SHP77 (cell line): ENCODE results near the gene C3orf70.

Experiments used
- DNase-seq, 2 experiments: peaks; one replicate each; lab custom pipeline; 2025; lab: John Stamatoyannopoulos, UW

Gene C3orf70

DNA sequence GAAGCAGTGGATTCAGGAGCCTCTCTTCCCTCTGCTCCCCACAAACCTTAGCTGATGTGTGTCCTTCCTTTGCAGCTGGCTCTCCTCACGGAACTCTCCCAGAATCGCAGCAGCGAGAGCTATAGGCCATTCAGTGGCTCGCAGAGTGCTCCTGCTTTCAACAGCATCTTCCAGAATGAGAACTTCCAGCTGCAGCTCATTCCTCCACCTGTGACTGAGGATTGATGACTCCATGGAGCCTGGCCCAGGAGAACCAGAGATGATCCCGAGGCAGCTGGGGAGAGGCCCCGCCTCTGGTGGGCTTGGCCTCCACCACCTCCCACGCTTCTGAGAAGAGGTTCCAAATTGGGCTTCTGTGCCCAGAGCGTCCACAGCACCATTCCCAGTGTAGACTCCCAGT lies 101.1 kb downstream of the C3orf70 start:
- DNase-seq: no peak

DNA sequence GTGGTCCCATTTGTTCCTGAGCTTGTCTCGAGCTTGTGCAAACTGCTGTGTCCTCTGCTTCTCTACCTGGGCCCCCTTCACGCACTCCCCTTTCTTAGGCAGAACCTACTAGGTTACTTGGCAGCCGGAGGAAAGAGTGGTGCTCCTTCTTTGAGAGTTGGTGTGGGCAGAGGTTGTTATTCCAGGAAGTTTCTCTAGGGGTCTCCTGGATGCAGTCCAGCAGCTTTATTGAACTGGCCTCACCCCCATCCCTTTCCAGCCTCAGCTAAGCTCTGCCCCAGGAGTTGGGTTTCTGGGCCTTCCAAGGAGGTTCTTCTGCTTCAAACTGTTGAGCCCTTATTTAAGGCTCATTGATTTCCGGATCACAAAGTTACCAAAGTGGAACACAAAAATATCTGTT lies 103.2 kb downstream of the C3orf70 start:
- DNase-seq: no peak

DNA sequence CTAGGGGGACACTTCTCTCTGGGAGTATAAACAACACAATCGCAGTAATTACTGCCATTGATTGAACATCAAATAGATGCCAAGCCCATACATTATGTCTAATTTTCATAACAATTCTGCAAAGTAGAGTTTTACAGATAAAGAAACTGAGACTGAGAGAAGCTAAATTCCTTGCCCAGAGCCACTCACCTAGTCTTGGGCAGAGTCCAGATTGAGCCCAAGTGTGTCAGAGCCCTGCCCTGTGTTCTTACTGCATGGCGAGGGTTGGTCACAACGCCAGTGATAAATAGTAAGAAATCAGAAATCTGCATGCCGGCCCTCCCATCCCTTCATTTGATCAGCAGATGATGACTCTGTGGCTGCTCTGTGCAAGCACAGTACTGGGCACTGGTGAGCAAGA lies 106.3 kb downstream of the C3orf70 start:
- no peak for DNase-seq

DNA sequence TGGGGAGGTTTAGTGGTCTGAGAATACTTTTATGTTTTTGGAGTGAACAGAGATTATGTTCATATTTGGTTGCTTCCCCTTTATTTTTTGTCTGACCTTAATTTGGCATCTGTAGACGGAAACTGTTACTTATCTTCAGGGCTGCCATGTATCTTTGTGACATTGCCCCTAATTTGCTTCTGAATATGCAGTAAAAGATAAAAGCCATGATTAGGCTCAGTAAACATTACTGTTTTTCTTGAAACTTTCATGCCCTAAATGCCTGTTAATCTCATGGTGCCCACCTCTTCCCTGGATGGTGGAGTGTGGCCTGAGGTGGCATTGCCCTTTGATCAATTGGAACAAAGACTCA lies 106.7 kb downstream of the C3orf70 start:
- no peak for DNase-seq

DNA sequence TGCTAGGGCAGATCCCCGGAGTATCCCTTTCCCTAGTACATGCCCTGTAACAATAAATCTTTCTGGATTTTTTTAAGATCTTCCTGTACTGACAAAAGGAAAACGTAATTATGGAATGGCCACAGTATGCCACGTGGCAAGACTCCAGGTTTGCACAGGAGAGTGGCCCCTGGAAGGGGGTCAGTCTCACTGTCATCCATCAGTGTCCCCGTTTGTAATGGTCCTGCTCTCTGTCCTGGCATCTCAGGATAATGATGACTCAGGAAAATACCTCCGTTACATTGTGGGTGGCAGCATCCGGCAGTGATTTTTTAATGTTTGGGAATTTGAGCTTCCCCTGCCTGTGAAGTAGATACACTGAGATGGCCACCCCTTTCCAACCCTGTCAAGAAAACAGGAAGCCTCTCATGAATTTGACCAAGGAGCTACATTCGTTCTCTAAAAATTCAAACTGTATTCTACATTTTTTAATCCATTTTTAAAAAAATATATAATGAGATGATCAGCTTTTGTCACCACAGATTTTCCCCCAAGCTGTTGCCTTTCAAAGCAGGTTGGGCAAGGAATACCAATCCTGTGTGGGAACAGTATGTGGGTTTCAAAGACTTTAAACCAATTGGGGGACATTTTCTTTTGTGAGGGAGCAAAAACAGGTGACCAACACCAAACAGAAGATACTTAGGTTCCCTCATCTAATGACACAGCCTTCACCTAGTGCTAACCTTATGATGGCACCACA lies 110.4 kb downstream of the C3orf70 start:
- DNase-seq: no peak

DNA sequence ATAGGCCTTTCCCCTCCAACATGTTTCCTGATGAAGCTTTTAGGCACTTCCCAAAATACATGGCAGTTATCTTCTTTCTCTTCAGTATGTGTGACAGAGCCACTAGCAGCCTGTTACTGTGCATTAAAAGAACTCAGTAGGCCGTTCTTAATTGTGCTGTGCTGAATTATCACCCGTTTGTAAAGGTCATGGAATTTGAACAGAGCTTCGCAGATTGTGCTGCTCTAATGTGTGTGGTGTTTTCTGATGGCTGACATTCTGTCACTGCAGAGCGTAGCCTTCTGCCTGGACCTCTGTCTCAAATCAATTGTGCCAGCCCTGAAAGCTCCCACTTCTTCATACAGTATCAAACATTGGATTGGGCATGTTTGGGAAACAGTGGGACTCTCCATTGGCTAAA lies 111.3 kb downstream of the C3orf70 start:
- no peak for DNase-seq

DNA sequence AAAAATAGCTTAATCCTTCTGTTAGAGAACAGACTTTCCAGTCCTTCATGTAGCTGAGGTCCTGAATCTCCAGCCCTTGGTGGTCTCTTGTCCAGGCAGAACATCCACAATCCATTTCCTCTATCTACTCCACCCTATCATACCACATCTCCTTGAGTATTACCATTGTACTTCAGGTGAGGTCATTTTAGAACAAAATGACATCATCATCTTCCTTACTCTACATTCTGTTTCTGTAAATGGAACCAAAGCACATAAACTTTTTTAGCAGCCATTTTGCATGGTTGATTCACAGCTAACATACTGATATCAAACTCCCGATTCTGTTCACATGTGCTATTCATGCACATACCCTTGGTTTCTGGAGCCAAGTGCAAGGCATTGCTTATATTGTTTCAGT lies 112.4 kb downstream of the C3orf70 start:
- DNase-seq: no peak

DNA sequence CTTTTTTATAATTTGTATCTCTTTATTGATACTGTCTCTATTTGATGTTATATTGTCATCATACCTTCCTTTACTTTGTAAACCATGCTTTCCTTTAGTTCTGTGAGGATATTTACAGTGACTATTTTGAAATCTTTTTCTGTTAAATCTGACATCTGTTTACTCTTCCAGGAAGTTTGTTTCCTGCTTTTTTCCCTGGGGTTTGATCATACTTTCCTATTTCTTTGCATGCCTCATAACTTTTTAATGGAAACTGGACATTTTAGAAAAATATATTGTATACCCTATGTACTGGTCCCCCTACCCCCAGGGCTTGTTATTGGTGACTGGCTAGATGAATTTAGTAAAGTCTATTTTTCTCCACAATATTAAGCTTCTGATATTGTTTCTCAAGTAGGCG lies 115.1 kb downstream of the C3orf70 start:
- no peak for DNase-seq

DNA sequence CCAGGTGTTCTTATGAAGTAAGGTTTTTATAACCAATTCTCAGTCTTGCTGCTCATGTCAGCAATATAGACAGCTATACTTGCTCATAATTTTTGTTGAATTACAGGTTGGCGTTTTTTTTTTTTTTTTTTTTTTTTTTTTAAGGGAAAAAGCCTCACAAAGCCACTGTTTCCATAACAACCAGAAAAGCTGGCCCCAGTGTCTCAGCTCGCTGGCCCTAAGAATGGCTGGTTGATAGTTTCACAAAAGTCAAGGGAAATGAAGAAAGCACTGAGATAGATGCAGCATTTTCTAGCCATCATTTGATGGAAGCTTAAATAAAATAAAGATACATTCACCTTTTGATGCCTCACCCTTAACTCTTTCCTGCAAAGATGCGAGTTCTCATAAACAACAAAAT lies 121.9 kb downstream of the C3orf70 start:
- no peak for DNase-seq

DNA sequence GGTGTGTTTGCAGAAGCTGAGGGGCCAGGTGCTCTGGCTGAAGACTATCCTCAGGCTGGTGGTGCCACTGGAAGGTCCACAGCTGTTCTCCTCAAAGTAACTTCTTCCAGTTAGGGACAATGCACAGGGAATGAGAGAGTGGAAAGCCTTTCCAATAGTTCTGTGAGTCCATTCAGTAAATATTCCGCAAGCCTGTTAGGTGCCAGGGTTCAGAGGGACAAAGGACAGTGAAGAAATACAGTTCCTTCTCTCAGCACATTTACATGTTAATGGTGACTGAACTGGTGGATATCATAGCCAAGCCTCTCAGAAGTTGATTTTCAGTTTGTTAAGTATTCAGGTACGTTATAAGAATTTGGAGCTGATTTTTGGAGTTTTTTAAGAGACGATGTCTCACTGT lies 122.5 kb downstream of the C3orf70 start:
- no peak for DNase-seq

DNA sequence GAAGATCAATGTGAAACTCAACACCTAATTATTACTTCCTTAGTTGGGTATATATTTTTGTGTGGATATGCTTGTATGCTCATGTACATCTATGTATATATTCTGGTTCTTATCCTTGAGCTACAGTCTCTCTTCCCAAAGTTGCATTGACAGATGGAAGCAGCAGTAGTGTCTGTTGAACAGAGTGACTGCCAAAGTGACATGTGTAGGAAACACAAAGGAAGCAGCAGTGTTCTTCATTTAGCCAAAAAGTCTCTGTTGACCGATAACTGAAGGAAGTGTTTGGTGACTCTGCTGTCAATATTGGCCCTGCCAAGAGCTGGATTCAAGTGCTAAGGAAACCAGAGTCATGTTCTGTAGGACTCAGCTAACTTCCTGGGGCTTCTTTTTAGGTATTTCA lies 123.8 kb downstream of the C3orf70 start:
- no peak for DNase-seq

DNA sequence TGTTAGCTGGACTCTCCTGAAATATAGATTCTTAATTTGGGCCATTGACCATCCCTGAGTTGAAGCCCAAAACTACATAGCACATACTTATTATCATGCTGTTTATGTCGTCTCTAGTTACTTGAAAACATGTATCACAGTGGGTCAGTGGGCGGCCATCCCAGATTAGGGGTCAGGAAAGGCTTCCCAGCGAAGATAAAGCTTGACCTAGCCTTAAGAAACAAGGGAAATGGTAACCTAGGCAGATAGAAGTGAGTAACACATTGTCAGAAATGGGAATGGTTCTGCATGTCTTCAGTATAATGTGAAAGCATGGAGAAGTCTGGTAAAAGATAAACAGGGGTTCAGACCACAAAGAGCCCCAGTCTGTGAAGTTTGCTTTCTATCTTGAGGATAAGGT lies 124.7 kb downstream of the C3orf70 start:
- DNase-seq: no peak
